ENCODE data around the gene ALPK3. TPM values are rescaled to one million over a fixed set of nuclear protein-coding genes. Genes with fewer than 3 reads are reported as not detected.

ALPK3 gene
- total RNA-seq, 1 experiment from 2014 or later, result 17.7 TPM

DNA sequence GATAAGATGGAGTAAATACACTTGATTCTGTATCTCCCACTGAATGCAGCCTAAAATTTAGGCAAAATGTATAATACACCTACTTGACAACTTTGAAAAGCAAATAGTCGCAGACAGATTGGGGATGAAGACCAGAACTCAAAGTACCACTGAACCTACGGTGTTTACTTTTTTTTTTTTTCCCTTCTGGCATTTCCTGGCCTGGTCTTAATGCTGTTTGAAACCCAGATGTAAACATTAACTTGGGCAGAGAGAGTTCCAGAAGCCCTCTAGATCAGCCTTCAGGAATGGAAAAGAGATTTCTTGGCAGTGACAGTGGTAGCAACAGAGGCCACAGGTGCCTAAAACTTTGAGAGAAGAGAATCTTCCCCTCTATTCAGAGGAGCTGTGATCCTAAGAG lies 27.8 kb downstream of the ALPK3 start:
- H4K5ac ChIP-seq (ENCODE audit: insufficient read length, low read depth, low read length), result no peak overlapping the region
- no peak for DNase-seq
- H4K91ac ChIP-seq (ENCODE audit: insufficient read length, low read depth, low read length), result no peak overlapping the region
- no peak overlapping the region for H3K14ac ChIP-seq (ENCODE audit: insufficient read depth, low read length)
- no peak overlapping the region for H2BK15ac ChIP-seq (ENCODE audit: low read depth, low read length)
- Mint-ChIP-seq H3K4me3 (no peak overlapping the region), H3K4me1 (peaks cover 5% of the 10 kb centered on the region in 2 experiments; a peak in 2 of 4 replicates), H3K27me3 (ENCODE audit: low read depth) (no peaks in the 10 kb centered on the region), H3K36me3 (ENCODE audit: insufficient read depth in 1 of 3, low read depth in 3 of 3) (peaks cover 13 to 28% (median 18%) of the 10 kb centered on the region in 3 experiments), H3K27ac (no peak overlapping the region), H3K9me3 (peaks cover 13 to 15% of the 10 kb centered on the region in 2 experiments)
- no peak overlapping the region for H3K18ac ChIP-seq (ENCODE audit: insufficient read length, low read depth, low read length)
- no peaks in the 10 kb centered on the region for H3K23me2 ChIP-seq (ENCODE audit: insufficient read length, low read depth, low read length, poor library complexity, severe bottlenecking)
- H3K4me2 ChIP-seq (ENCODE audit: insufficient read depth, insufficient read length, low read length), result no peak overlapping the region
- H2BK12ac ChIP-seq (ENCODE audit: insufficient read length, low read depth, low read length), result no peak overlapping the region
- WGBS (ENCODE audit: extremely low coverage, insufficient read length, low lambda C conversion rate), result no CpG with 5 or more reads among the region's 2 CpGs
- no peak overlapping the region for H3K27ac ChIP-seq (ENCODE audit: insufficient read length, low read depth, low read length)
- peaks cover 3% of the 10 kb centered on the region for H3K79me1 ChIP-seq (ENCODE audit: insufficient read depth, low read depth, low read length, poor library complexity, severe bottlenecking)
- H2BK120ac ChIP-seq (ENCODE audit: low read depth, low read length, poor library complexity, severe bottlenecking), result no peak overlapping the region
- no peak overlapping the region for H4K8ac ChIP-seq (replicated peaks; ENCODE audit: insufficient read length, low read depth, low read length)
- no peaks in the 10 kb centered on the region for H3K4me1 ChIP-seq (ENCODE audit: insufficient read depth, low read length)
- no peak overlapping the region for H3K56ac ChIP-seq (ENCODE audit: insufficient read length, low read depth, low read length)
- no peak overlapping the region for H2AFZ ChIP-seq (ENCODE audit: low read length)
- no peak overlapping the region for H3K9ac ChIP-seq (ENCODE audit: extremely low read depth, insufficient read length, low read length)
- no peak overlapping the region for H2AK5ac ChIP-seq (ENCODE audit: insufficient read length, low read length)
- H3K9me3 ChIP-seq (ENCODE audit: control insufficient read depth, low read depth, low read length), result no peaks in the 10 kb centered on the region
- H3T11ph ChIP-seq (ENCODE audit: low read length), result no peak overlapping the region
- no peak overlapping the region for H3K4ac ChIP-seq (ENCODE audit: low read depth, low read length)
- no peaks in the 10 kb centered on the region for H4K20me1 ChIP-seq (ENCODE audit: control insufficient read depth, insufficient read depth, insufficient read length)
- no peak overlapping the region for H2BK5ac ChIP-seq (ENCODE audit: insufficient read length, low read length)
- TF ChIP-seq, protein P1, sequence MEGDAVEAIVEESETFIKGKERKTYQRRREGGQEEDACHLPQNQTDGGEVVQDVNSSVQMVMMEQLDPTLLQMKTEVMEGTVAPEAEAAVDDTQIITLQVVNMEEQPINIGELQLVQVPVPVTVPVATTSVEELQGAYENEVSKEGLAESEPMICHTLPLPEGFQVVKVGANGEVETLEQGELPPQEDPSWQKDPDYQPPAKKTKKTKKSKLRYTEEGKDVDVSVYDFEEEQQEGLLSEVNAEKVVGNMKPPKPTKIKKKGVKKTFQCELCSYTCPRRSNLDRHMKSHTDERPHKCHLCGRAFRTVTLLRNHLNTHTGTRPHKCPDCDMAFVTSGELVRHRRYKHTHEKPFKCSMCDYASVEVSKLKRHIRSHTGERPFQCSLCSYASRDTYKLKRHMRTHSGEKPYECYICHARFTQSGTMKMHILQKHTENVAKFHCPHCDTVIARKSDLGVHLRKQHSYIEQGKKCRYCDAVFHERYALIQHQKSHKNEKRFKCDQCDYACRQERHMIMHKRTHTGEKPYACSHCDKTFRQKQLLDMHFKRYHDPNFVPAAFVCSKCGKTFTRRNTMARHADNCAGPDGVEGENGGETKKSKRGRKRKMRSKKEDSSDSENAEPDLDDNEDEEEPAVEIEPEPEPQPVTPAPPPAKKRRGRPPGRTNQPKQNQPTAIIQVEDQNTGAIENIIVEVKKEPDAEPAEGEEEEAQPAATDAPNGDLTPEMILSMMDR (conservative IDR thresholded peaks at IDR 0.05), result no peak
- H3K23ac ChIP-seq (ENCODE audit: insufficient read length, low read depth, low read length), result no peak overlapping the region
- no peak overlapping the region for H2BK20ac ChIP-seq (ENCODE audit: low read depth, low read length, poor library complexity, severe bottlenecking)
- H3K79me2 ChIP-seq (ENCODE audit: insufficient read depth, low read length), result no peaks in the 10 kb centered on the region
- H3K27me3 ChIP-seq (ENCODE audit: insufficient read depth, low read length), result no peaks in the 10 kb centered on the region

Measured in H9 (cell line).